Activated CD4-positive, alpha-beta memory T cell treated with anti-CD3 and anti-CD28 coated beads, Interleukin-2, amount 10 ng/mL, durations not matched to agents 7 days and 5 days (primary cell): ENCODE results near the gene CALN1. TPM values are rescaled to one million over a fixed set of nuclear protein-coding genes. Genes with fewer than 3 reads are reported as not detected.
"Not testable (repeated sequence)": the region's sequence is repeated elsewhere in the genome, so short reads cannot be mapped to it uniquely, and the experiment has no call there.

Source experiments
- CTCF ChIA-PET: fragments of 350-600 bp; sonication (Branson Sonifier 250); formaldehyde crosslinking; loops from one replicate; lab custom pipeline; 2021; ENCODE audit warnings: antibody characterized with exemption, inconsistent platforms; lab: Charles Lee
- POLR2A ChIA-PET: fragments of 350-600 bp; sonication (Branson Sonifier 250); formaldehyde crosslinking; loops from one replicate; lab custom pipeline; 2021; ENCODE audit warnings: antibody characterized with exemption; lab: Charles Lee
- DNase-seq: peaks from one replicate; pipeline ENCODE4 v3.0.0-alpha.2; 2020
- H3K27ac Mint-ChIP-seq: one replicate; pipeline ENCODE4 v1.8.0; 2021; ENCODE audit warnings: mild to moderate bottlenecking, mixed read lengths
- H3K27me3 Mint-ChIP-seq: one replicate; pipeline ENCODE4 v1.8.0; 2021; ENCODE audit warnings: mixed read lengths
- H3K36me3 Mint-ChIP-seq: one replicate; pipeline ENCODE4 v1.8.0; 2021; ENCODE audit warnings: low read depth, mixed read lengths
- H3K4me1 Mint-ChIP-seq: one replicate; pipeline ENCODE4 v1.8.0; 2021; ENCODE audit warnings: mixed read lengths
- H3K4me3 Mint-ChIP-seq: one replicate; pipeline ENCODE4 v1.8.0; 2021; ENCODE audit warnings: mild to moderate bottlenecking, mixed read lengths
- H3K9me3 Mint-ChIP-seq: one replicate; pipeline ENCODE4 v1.8.0; 2021; ENCODE audit warnings: mixed read lengths
- total RNA-seq, 2 experiments: library from RNA; stranded (reverse); gene quantifications; one replicate each; pipeline ENCODE4 v1.2.3, GENCODE V29; 2021

The CALN1 gene
- total RNA-seq, 2 experiments from 2014 or later = not detected

- ChIA-PET POLR2A (no interaction called here), CTCF (no interaction called here)
- H3K4me1 Mint-ChIP-seq = no peaks in the 10 kb centered on the region
- H3K36me3 Mint-ChIP-seq = no peaks in the 10 kb centered on the region
- H3K27me3 Mint-ChIP-seq = no peaks in the 10 kb centered on the region
- no peak overlapping the region for H3K27ac Mint-ChIP-seq
- H3K4me3 Mint-ChIP-seq = no peak overlapping the region
- DNase-seq = no peak
- peaks cover 5% of the 10 kb centered on the region for H3K9me3 Mint-ChIP-seq
These were observed 560.2 kb downstream of the CALN1 start for GRCh38 chr7:71851776-71852498.

GRCh38 chr7:71846160-71846559 lies 566.0 kb downstream of the CALN1 start:
- H3K36me3 Mint-ChIP-seq = no peaks in the 10 kb centered on the region
- no peak overlapping the region for H3K4me3 Mint-ChIP-seq
- H3K4me1 Mint-ChIP-seq = no peaks in the 10 kb centered on the region
- H3K27me3 Mint-ChIP-seq = no peaks in the 10 kb centered on the region
- no peak overlapping the region for H3K27ac Mint-ChIP-seq
- CTCF ChIA-PET = no interaction called here
- H3K9me3 Mint-ChIP-seq = peaks cover 14% of the 10 kb centered on the region
- DNase-seq = no peak
- POLR2A ChIA-PET = no interaction called here

GRCh38 chr7:71843676-71844075 lies 568.5 kb downstream of the CALN1 start:
- Mint-ChIP-seq H3K27me3 (no peaks in the 10 kb centered on the region), H3K4me3 (no peak overlapping the region), H3K9me3 (peaks cover 13% of the 10 kb centered on the region), H3K27ac (no peak overlapping the region), H3K4me1 (no peaks in the 10 kb centered on the region), H3K36me3 (no peaks in the 10 kb centered on the region)
- DNase-seq = no peak
- ChIA-PET POLR2A (no interaction called here), CTCF (no interaction called here)

GRCh38 chr7:71842786-71843185 lies 569.4 kb downstream of the CALN1 start:
- DNase-seq = no peak
- no peaks in the 10 kb centered on the region for H3K4me1 Mint-ChIP-seq
- no peak overlapping the region for H3K4me3 Mint-ChIP-seq
- H3K36me3 Mint-ChIP-seq = no peaks in the 10 kb centered on the region
- ChIA-PET CTCF (no interaction called here), POLR2A (no interaction called here)
- no peak overlapping the region for H3K27ac Mint-ChIP-seq
- peaks cover 12% of the 10 kb centered on the region for H3K9me3 Mint-ChIP-seq
- no peaks in the 10 kb centered on the region for H3K27me3 Mint-ChIP-seq

GRCh38 chr7:71842381-71842780 lies 569.8 kb downstream of the CALN1 start:
- H3K36me3 Mint-ChIP-seq = no peaks in the 10 kb centered on the region
- DNase-seq = no peak
- no peak overlapping the region for H3K27ac Mint-ChIP-seq
- ChIA-PET CTCF (no interaction called here), POLR2A (no interaction called here)
- no peaks in the 10 kb centered on the region for H3K27me3 Mint-ChIP-seq
- no peak overlapping the region for H3K4me3 Mint-ChIP-seq
- H3K9me3 Mint-ChIP-seq = peaks cover 14% of the 10 kb centered on the region
- H3K4me1 Mint-ChIP-seq = no peaks in the 10 kb centered on the region

- ChIA-PET CTCF (no interaction called here), POLR2A (no interaction called here)
- no peak overlapping the region for H3K4me3 Mint-ChIP-seq
- no peak overlapping the region for H3K27ac Mint-ChIP-seq
- no peaks in the 10 kb centered on the region for H3K27me3 Mint-ChIP-seq
- H3K36me3 Mint-ChIP-seq = no peaks in the 10 kb centered on the region
- no peak for DNase-seq
- H3K9me3 Mint-ChIP-seq = peaks cover 24% of the 10 kb centered on the region
- no peaks in the 10 kb centered on the region for H3K4me1 Mint-ChIP-seq
These were observed 577.1 kb downstream of the CALN1 start for GRCh38 chr7:71835056-71835455.

- H3K36me3 Mint-ChIP-seq = peaks cover 2% of the 10 kb centered on the region
- DNase-seq = no peak
- POLR2A ChIA-PET = no interaction called here
- H3K27ac Mint-ChIP-seq = no peak overlapping the region
- CTCF ChIA-PET = no interaction called here
- H3K4me3 Mint-ChIP-seq = no peak overlapping the region
- no peaks in the 10 kb centered on the region for H3K27me3 Mint-ChIP-seq
- peaks cover 40% of the 10 kb centered on the region for H3K9me3 Mint-ChIP-seq
- no peaks in the 10 kb centered on the region for H3K4me1 Mint-ChIP-seq
These were observed 582.6 kb downstream of the CALN1 start for GRCh38 chr7:71829515-71829914.

GRCh38 chr7:71828361-71828760 lies 583.8 kb downstream of the CALN1 start:
- peaks cover 47% of the 10 kb centered on the region for H3K9me3 Mint-ChIP-seq
- CTCF ChIA-PET = no interaction called here
- H3K36me3 Mint-ChIP-seq = peaks cover 2% of the 10 kb centered on the region
- no peaks in the 10 kb centered on the region for H3K4me1 Mint-ChIP-seq
- H3K27ac Mint-ChIP-seq = no peak overlapping the region
- no peak overlapping the region for H3K4me3 Mint-ChIP-seq
- no peaks in the 10 kb centered on the region for H3K27me3 Mint-ChIP-seq
- POLR2A ChIA-PET = no interaction called here
- DNase-seq = no peak

GRCh38 chr7:71826141-71826540 lies 586.0 kb downstream of the CALN1 start:
- H3K36me3 Mint-ChIP-seq = peaks cover 2% of the 10 kb centered on the region
- H3K27me3 Mint-ChIP-seq = no peaks in the 10 kb centered on the region
- no peak for DNase-seq
- no peaks in the 10 kb centered on the region for H3K4me1 Mint-ChIP-seq
- no peak overlapping the region for H3K27ac Mint-ChIP-seq
- ChIA-PET CTCF (no interaction called here), POLR2A (no interaction called here)
- H3K9me3 Mint-ChIP-seq = peaks cover 37% of the 10 kb centered on the region
- no peak overlapping the region for H3K4me3 Mint-ChIP-seq

- Mint-ChIP-seq H3K9me3 (peaks cover 37% of the 10 kb centered on the region), H3K36me3 (peaks cover 2% of the 10 kb centered on the region), H3K27ac (no peak overlapping the region), H3K4me3 (no peak overlapping the region), H3K27me3 (no peaks in the 10 kb centered on the region), H3K4me1 (no peaks in the 10 kb centered on the region)
- ChIA-PET CTCF (no interaction called here), POLR2A (no interaction called here)
- DNase-seq = no peak
These were observed 588.0 kb downstream of the CALN1 start for GRCh38 chr7:71824006-71824760.

GRCh38 chr7:71822406-71822805 lies 589.7 kb downstream of the CALN1 start:
- CTCF ChIA-PET, H3K27ac Mint-ChIP-seq, POLR2A ChIA-PET, H3K36me3 Mint-ChIP-seq, H3K4me1 Mint-ChIP-seq, H3K4me3 Mint-ChIP-seq, DNase-seq, H3K27me3 Mint-ChIP-seq: not testable (repeated sequence)
- peaks cover 33% of the 10 kb centered on the region for H3K9me3 Mint-ChIP-seq

- ChIA-PET CTCF (no interaction called here), POLR2A (no interaction called here)
- H3K9me3 Mint-ChIP-seq = peaks cover 16% of the 10 kb centered on the region
- no peak overlapping the region for H3K4me3 Mint-ChIP-seq
- no peaks in the 10 kb centered on the region for H3K4me1 Mint-ChIP-seq
- no peak overlapping the region for H3K27ac Mint-ChIP-seq
- H3K36me3 Mint-ChIP-seq = no peaks in the 10 kb centered on the region
- no peaks in the 10 kb centered on the region for H3K27me3 Mint-ChIP-seq
- no peak for DNase-seq
These were observed 594.2 kb downstream of the CALN1 start for GRCh38 chr7:71817916-71818315.

GRCh38 chr7:71808115-71808514 lies 604.0 kb downstream of the CALN1 start:
- no peak overlapping the region for H3K27ac Mint-ChIP-seq

GRCh38 chr7:71804256-71804655 lies 607.9 kb downstream of the CALN1 start:
- Mint-ChIP-seq H3K27ac (no peak overlapping the region), H3K4me3 (no peak overlapping the region), H3K36me3 (no peaks in the 10 kb centered on the region), H3K27me3 (no peaks in the 10 kb centered on the region), H3K9me3 (peaks cover 30% of the 10 kb centered on the region), H3K4me1 (no peaks in the 10 kb centered on the region)
- DNase-seq = no peak
- CTCF ChIA-PET = no interaction called here
- POLR2A ChIA-PET = no interaction called here

More at GRCh38 chr7:71808115-71808514, 604.0 kb downstream of the CALN1 start:
- CTCF ChIA-PET = no interaction called here
- H3K36me3 Mint-ChIP-seq = no peaks in the 10 kb centered on the region
- H3K4me3 Mint-ChIP-seq = no peak overlapping the region
- H3K9me3 Mint-ChIP-seq = peaks cover 22% of the 10 kb centered on the region
- DNase-seq = no peak
- POLR2A ChIA-PET = no interaction called here
- H3K27me3 Mint-ChIP-seq = no peaks in the 10 kb centered on the region
- no peaks in the 10 kb centered on the region for H3K4me1 Mint-ChIP-seq
